Hepatocyte (in vitro differentiated cells): ENCODE measurements around the gene PRKAR1A. TPM values are rescaled to one million over a fixed set of nuclear protein-coding genes. Genes with fewer than 3 reads are reported as not detected.

Source experiments
- DNase-seq: peaks from one replicate; pipeline ENCODE4 v3.0.0-alpha.2; 2016; ENCODE audit warnings: low spot score
- H2AFZ ChIP-seq: fragments of 200-600 bp; sonication (generic); 2 replicates; pipeline ENCODE4 v1.6.0; 2016; ENCODE audit warnings: antibody characterized with exemption, mild to moderate bottlenecking
- H3K27ac ChIP-seq: fragments of 200-600 bp; sonication (generic); 2 replicates; pipeline ENCODE4 v1.5.1; 2016; ENCODE audit warnings: mild to moderate bottlenecking
- H3K27me3 ChIP-seq: fragments of 200-600 bp; sonication (generic); 2 replicates; pipeline ENCODE4 v1.6.1; 2016
- H3K36me3 ChIP-seq: fragments of 200-600 bp; sonication (generic); replicated peaks from 2 replicates; pipeline ENCODE4 v1.5.1; 2016; ENCODE audit warnings: low read depth; ENCODE audit not compliant: insufficient read depth
- H3K4me1 ChIP-seq: fragments of 200-600 bp; sonication (generic); 2 replicates; pipeline ENCODE4 v1.5.1; 2016; ENCODE audit warnings: mild to moderate bottlenecking, moderate library complexity; ENCODE audit not compliant: insufficient read depth
- H3K4me2 ChIP-seq: fragments of 200-600 bp; sonication (generic); 2 replicates; pipeline ENCODE4 v1.6.0; 2016
- H3K4me3 ChIP-seq: fragments of 200-600 bp; sonication (generic); 2 replicates; pipeline ENCODE4 v1.5.1; 2016; ENCODE audit warnings: mild to moderate bottlenecking
- H3K79me2 ChIP-seq: fragments of 200-600 bp; sonication (generic); 2 replicates; pipeline ENCODE4 v1.6.0; 2017; ENCODE audit warnings: mild to moderate bottlenecking
- H3K9me2 ChIP-seq: fragments of 200-600 bp; sonication (generic); replicated peaks from 2 replicates; pipeline ENCODE4 v1.6.0; 2017; ENCODE audit warnings: mild to moderate bottlenecking; ENCODE audit not compliant: insufficient read depth
- H3K9me3 ChIP-seq: fragments of 200-600 bp; sonication (generic); 2 replicates; pipeline ENCODE4 v1.5.1; 2016; ENCODE audit warnings: low read depth, mild to moderate bottlenecking
- H4K20me1 ChIP-seq: fragments of 200-600 bp; sonication (generic); 2 replicates; pipeline ENCODE4 v1.6.0; 2016; ENCODE audit warnings: mild to moderate bottlenecking; ENCODE audit not compliant: insufficient read depth, poor library complexity, severe bottlenecking
- CTCF ChIP-seq: fragments of 200-600 bp; sonication (generic); IDR thresholded peaks from 2 replicates; pipeline ENCODE4 v1.5.1; 2016; ENCODE audit warnings: antibody characterized with exemption, mild to moderate bottlenecking; ENCODE audit not compliant: poor library complexity
- EZH2 ChIP-seq: fragments of 200-600 bp; sonication (generic); IDR thresholded peaks from 2 replicates; pipeline ENCODE4 v1.6.1; 2016; ENCODE audit warnings: antibody characterized with exemption, mild to moderate bottlenecking, borderline replicate concordance
- EZH2phosphoT487 ChIP-seq: fragments of 200-600 bp; sonication (generic); IDR thresholded peaks from one replicate; pipeline ENCODE4 v1.6.1; 2018; ENCODE audit warnings: antibody characterized with exemption, mild to moderate bottlenecking, low read depth, moderate library complexity; ENCODE audit not compliant: unreplicated experiment, severe bottlenecking
- WGBS: methylation state at CpG from one replicate; pipeline ENCODE4 v1.1.6; 2016; ENCODE audit warnings: low lambda C conversion rate; ENCODE audit errors: missing lambda C conversion rate; 5-methylcytosine and 5-hydroxymethylcytosine counted together
- polyA plus RNA-seq: library from polyadenylated mRNA; unstranded; fragments of >200 nt; fragmentation: Nextera tagmentation; extraction: Ambion mirVana; gene quantifications from 2 replicates; pipeline ENCODE4 v1.2.1, GENCODE V29; 2016
- total RNA-seq: library from RNA; depleted of rRNA; stranded (reverse); fragments of >200 nt; gene quantifications from 2 replicates; pipeline ENCODE4 v1.2.3, GENCODE V29; 2014

The PRKAR1A gene
- total and polyA plus RNA-seq, 2 experiments from 2014 or later = 182 to 253 TPM

DNA sequence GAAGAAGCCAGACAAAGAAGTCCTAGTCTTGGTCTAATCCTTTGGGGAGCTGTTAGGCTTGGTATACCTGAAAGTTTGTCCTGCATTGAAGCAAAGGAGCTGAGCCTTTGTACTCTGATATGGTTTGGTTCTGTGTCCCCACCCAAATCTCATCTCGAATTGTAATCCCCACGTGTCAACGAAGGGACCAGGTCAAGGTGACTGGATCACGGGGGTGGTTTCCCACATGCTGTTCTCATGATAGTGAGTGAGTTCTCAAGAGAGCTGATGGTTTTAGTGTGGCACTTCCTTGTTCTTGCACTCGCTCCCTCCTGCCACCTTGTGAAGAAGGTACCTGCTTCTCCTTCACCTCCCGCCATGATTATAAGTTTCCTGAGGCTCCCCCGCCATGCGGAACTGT lies 55.4 kb downstream of the PRKAR1A start:
- peak overlapping the region; percentile 59 for H3K27ac ChIP-seq
- H3K9me3 ChIP-seq = no peaks in the 10 kb centered on the region
- H3K4me2 ChIP-seq = no peak overlapping the region
- no peaks in the 10 kb centered on the region for H3K27me3 ChIP-seq
- TF ChIP-seq EZH2 = no peak
- no peak for DNase-seq
- H3K79me2 ChIP-seq = no peaks in the 10 kb centered on the region
- no peaks in the 10 kb centered on the region for H3K4me1 ChIP-seq
- H4K20me1 ChIP-seq = no peaks in the 10 kb centered on the region
- H3K9me2 ChIP-seq = no peaks in the 10 kb centered on the region
- H3K36me3 ChIP-seq = no peaks in the 10 kb centered on the region
- 96% methylated on average over 8 of the region's 8 CpGs for WGBS
- no peak overlapping the region for H2AFZ ChIP-seq
- no peak overlapping the region for H3K4me3 ChIP-seq

- H3K9me3 ChIP-seq = no peaks in the 10 kb centered on the region
- H2AFZ ChIP-seq = no peak overlapping the region
- TF ChIP-seq EZH2phosphoT487 (no peak), EZH2 (no peak), CTCF (no peak)
- no peaks in the 10 kb centered on the region for H3K27me3 ChIP-seq
- H4K20me1 ChIP-seq = no peaks in the 10 kb centered on the region
- H3K27ac ChIP-seq = no peak overlapping the region
- no peaks in the 10 kb centered on the region for H3K4me1 ChIP-seq
- H3K9me2 ChIP-seq = no peaks in the 10 kb centered on the region
- no peak overlapping the region for H3K4me2 ChIP-seq
- no peaks in the 10 kb centered on the region for H3K36me3 ChIP-seq
- no peaks in the 10 kb centered on the region for H3K79me2 ChIP-seq
- WGBS = 74% methylated on average over 2 of the region's 2 CpGs
- H3K4me3 ChIP-seq = no peak overlapping the region
- DNase-seq = no peak
Measured at GRCh38 chr17:68568581-68568980, 56.4 kb downstream of the PRKAR1A start.

GRCh38 chr17:68569346-68569745 lies 57.1 kb downstream of the PRKAR1A start:
- Histone ChIP-seq H3K4me1 (no peaks in the 10 kb centered on the region), H4K20me1 (no peaks in the 10 kb centered on the region), H3K27ac (no peak overlapping the region), H3K36me3 (no peaks in the 10 kb centered on the region), H3K27me3 (no peaks in the 10 kb centered on the region), H2AFZ (no peak overlapping the region), H3K4me2 (no peak overlapping the region), H3K9me2 (no peaks in the 10 kb centered on the region), H3K4me3 (no peak overlapping the region), H3K9me3 (no peaks in the 10 kb centered on the region), H3K79me2 (no peaks in the 10 kb centered on the region)
- TF ChIP-seq EZH2phosphoT487 = no peak
- no peak for TF ChIP-seq CTCF
- no peak for TF ChIP-seq EZH2
- DNase-seq = no peak

- Histone ChIP-seq H3K4me3 (no peak overlapping the region), H3K27ac (no peak overlapping the region), H3K9me3 (no peaks in the 10 kb centered on the region), H4K20me1 (no peaks in the 10 kb centered on the region), H3K9me2 (no peaks in the 10 kb centered on the region), H3K4me1 (no peaks in the 10 kb centered on the region), H2AFZ (no peak overlapping the region), H3K36me3 (no peaks in the 10 kb centered on the region), H3K27me3 (no peaks in the 10 kb centered on the region), H3K79me2 (no peaks in the 10 kb centered on the region), H3K4me2 (no peak overlapping the region)
- WGBS = 82% methylated on average over 1 of the region's 1 CpG
- TF ChIP-seq CTCF (no peak), EZH2phosphoT487 (no peak), EZH2 (no peak)
- no peak for DNase-seq
Measured at GRCh38 chr17:68570526-68570925, 58.3 kb downstream of the PRKAR1A start.
